Stimulated activated CD4-positive, alpha-beta T cell treated with anti-CD3 and anti-CD28 coated beads, Interleukin-15, amount 100 ng/mL, for 1 hour (primary cell): Measurements from ENCODE around the gene NSG1.
"Not testable (repeated sequence)": the region's sequence is repeated elsewhere in the genome, so short reads cannot be mapped to it uniquely, and the experiment has no call there.

Experiments used
- DNase-seq, 2 donors: peaks; one replicate each; pipeline ENCODE4 v3.0.0-alpha.2; 2020; ENCODE audit warnings: low read depth in 1 of 2, low spot score in 1 of 2

Gene NSG1

DNA sequence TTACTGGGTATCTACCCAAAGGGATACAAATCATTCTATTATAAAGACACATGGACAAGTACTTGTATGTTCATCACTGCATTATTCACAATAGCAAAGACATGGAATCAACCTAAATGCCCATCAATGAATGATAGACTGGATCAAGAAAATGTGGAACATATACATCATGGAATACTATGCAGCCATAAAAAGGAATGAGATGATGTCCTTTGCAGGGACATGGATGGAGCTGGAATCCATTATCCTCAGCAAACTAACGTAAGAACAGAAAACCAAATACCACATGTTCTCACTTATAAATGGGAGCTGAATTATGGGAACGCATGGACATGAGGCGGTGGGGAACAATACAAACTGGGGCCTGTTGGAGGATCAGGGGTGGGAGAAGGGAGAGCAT is 78.3 kb downstream of the NSG1 start:
- not testable (repeated sequence) for DNase-seq
